A549 (cell line): Measurements from ENCODE around the gene COX7A2L.

ENCODE experiments used
- KDM5A ChIP-seq: fragments of 200-600 bp; sonication (generic); IDR thresholded peaks from 2 replicates; pipeline ENCODE4 v1.6.1; 2016; ENCODE audit warnings: antibody characterized with exemption, mild to moderate bottlenecking
- NPAS2 ChIP-seq: fragments of 250-450 bp; sonication (Bioruptor Pico); IDR thresholded peaks from 2 replicates; pipeline ENCODE4 v1.8.0; 2022; ENCODE audit warnings: mild to moderate bottlenecking, moderate library complexity, borderline replicate concordance
- POLR2A ChIP-seq: IDR thresholded peaks from 2 replicates; pipeline ENCODE4 v1.6.1; 2012; ENCODE audit warnings: mild to moderate bottlenecking, low read length
- RAD21 ChIP-seq, 2 experiments: fragments of >200 bp in 1 of 2; sonication (Bioruptor Twin) in 1 of 2; formaldehyde crosslinking in 1 of 2; IDR thresholded peaks in 1 of 2; conservative IDR thresholded peaks in 1 of 2; 2 replicates in 1 of 2; 3 replicates in 1 of 2; pipeline ENCODE4 v1.6.1; 2012 to 2018; ENCODE audit warnings: inconsistent platforms in 1 of 2
- TF ChIP-seq, protein P1 (sequence below): fragments of >200 bp; sonication (Bioruptor Twin); formaldehyde crosslinking; IDR thresholded peaks from 3 replicates; pipeline ENCODE4 v1.5.1; 2016
- TF ChIP-seq, protein P2 (sequence below): fragments of 200-600 bp; sonication (generic); IDR thresholded peaks from 2 replicates; pipeline ENCODE4 v1.6.1; 2016; ENCODE audit warnings: antibody characterized with exemption, mild to moderate bottlenecking, moderate library complexity

DNA sequence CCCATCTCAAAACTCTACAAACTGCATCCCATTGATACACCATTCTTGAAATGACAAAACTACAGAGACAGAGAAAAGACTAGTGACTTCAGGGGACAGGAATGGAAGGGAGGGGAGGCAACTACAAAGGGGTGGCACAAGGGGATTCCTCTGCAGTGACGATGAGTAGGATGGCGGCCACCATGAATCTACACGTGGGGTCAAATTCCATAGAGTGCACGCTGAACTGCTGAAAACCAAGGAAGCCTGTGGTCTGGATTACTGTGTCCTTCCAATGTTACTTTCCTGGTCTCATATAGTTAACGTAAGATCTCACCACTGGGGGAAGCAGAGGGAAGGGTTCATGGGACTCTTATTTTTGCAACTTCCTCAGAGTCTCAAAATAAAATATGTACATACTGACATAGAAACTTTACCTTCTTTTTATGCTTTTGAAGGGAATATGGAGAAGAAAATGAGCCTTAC is 23.6 kb downstream of the COX7A2L start:
- TF ChIP-seq, protein P1, sequence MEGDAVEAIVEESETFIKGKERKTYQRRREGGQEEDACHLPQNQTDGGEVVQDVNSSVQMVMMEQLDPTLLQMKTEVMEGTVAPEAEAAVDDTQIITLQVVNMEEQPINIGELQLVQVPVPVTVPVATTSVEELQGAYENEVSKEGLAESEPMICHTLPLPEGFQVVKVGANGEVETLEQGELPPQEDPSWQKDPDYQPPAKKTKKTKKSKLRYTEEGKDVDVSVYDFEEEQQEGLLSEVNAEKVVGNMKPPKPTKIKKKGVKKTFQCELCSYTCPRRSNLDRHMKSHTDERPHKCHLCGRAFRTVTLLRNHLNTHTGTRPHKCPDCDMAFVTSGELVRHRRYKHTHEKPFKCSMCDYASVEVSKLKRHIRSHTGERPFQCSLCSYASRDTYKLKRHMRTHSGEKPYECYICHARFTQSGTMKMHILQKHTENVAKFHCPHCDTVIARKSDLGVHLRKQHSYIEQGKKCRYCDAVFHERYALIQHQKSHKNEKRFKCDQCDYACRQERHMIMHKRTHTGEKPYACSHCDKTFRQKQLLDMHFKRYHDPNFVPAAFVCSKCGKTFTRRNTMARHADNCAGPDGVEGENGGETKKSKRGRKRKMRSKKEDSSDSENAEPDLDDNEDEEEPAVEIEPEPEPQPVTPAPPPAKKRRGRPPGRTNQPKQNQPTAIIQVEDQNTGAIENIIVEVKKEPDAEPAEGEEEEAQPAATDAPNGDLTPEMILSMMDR: no peak
- TF ChIP-seq, protein P2, sequence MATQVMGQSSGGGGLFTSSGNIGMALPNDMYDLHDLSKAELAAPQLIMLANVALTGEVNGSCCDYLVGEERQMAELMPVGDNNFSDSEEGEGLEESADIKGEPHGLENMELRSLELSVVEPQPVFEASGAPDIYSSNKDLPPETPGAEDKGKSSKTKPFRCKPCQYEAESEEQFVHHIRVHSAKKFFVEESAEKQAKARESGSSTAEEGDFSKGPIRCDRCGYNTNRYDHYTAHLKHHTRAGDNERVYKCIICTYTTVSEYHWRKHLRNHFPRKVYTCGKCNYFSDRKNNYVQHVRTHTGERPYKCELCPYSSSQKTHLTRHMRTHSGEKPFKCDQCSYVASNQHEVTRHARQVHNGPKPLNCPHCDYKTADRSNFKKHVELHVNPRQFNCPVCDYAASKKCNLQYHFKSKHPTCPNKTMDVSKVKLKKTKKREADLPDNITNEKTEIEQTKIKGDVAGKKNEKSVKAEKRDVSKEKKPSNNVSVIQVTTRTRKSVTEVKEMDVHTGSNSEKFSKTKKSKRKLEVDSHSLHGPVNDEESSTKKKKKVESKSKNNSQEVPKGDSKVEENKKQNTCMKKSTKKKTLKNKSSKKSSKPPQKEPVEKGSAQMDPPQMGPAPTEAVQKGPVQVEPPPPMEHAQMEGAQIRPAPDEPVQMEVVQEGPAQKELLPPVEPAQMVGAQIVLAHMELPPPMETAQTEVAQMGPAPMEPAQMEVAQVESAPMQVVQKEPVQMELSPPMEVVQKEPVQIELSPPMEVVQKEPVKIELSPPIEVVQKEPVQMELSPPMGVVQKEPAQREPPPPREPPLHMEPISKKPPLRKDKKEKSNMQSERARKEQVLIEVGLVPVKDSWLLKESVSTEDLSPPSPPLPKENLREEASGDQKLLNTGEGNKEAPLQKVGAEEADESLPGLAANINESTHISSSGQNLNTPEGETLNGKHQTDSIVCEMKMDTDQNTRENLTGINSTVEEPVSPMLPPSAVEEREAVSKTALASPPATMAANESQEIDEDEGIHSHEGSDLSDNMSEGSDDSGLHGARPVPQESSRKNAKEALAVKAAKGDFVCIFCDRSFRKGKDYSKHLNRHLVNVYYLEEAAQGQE: no peak
- TF ChIP-seq POLR2A (no peak), KDM5A (no peak), NPAS2 (CRISPR knock-in tag) (no peak), RAD21 (conservative IDR thresholded peaks at IDR 0.05 in 1 of 2, IDR thresholded peaks at IDR 0.05 in 1 of 2) (no peak)
